HEK293 (cell line): ENCODE data around the gene MMS22L.

Experiments used
- CTCF ChIA-PET: fragments of 350-600 bp; formaldehyde crosslinking; extraction: SDS; loops from one replicate; lab custom pipeline; 2021; ENCODE audit warnings: antibody characterized with exemption; lab: Yijun Ruan, JAX
- POLR2A ChIA-PET: fragments of 300-600 bp; formaldehyde crosslinking; extraction: SDS; loops from one replicate; lab custom pipeline; 2020; ENCODE audit warnings: antibody characterized with exemption, inconsistent platforms; lab: Yijun Ruan, JAX
- H3K27ac ChIP-seq: fragments of 200-500 bp; sonication (Bioruptor generic); 2 replicates; pipeline ENCODE4 v1.5.1; 2014; ENCODE audit warnings: low read depth, low read length, control low read depth, inconsistent platforms; ENCODE audit errors: extremely low read depth
- H3K36me3 ChIP-seq, 2 experiments: fragments of 200-500 bp in 1 of 2; sonication (Bioruptor generic) in 1 of 2; 1 replicate in 1 of 2; 2 replicates in 1 of 2; pipeline ENCODE4 v1.5.1; 2014 to 2017; ENCODE audit warnings: inconsistent platforms in 2 of 2, low read length in 2 of 2; ENCODE audit not compliant: control insufficient read depth in 2 of 2, insufficient read depth in 1 of 2
- H3K4me1 ChIP-seq: fragments of 200-500 bp; sonication (Bioruptor generic); 2 replicates; pipeline ENCODE4 v1.5.1; 2014; ENCODE audit warnings: mild to moderate bottlenecking, low read length, inconsistent platforms; ENCODE audit not compliant: control insufficient read depth, insufficient read depth
- H3K4me3 ChIP-seq: 2 replicates; pipeline ENCODE4 v1.5.1; 2011; ENCODE audit warnings: low read depth, mild to moderate bottlenecking, control low read depth, low read length, moderate library complexity
- H3K9me3 ChIP-seq: fragments of 200-500 bp; sonication (Bioruptor generic); 2 replicates; pipeline ENCODE4 v1.5.1; 2014; ENCODE audit warnings: low read depth, low read length, inconsistent platforms; ENCODE audit not compliant: control insufficient read depth, insufficient read depth
- KLF7 ChIP-seq: fragments of 450-650 bp; formaldehyde crosslinking; IDR thresholded peaks from 2 replicates; pipeline ENCODE4 v1.5.1; 2016; ENCODE audit warnings: missing biosample characterization, missing genetic modification characterization, borderline replicate concordance
- PRDM1 ChIP-seq: fragments of 450-650 bp; formaldehyde crosslinking; IDR thresholded peaks from 2 replicates; pipeline ENCODE4; 2016; ENCODE audit warnings: missing biosample characterization, missing genetic modification characterization
- SCRT2 ChIP-seq: fragments of 450-650 bp; formaldehyde crosslinking; IDR thresholded peaks from 2 replicates; pipeline ENCODE4 v1.5.1; 2016; ENCODE audit warnings: missing biosample characterization, missing genetic modification characterization
- SP3 ChIP-seq: fragments of 450-650 bp; formaldehyde crosslinking; IDR thresholded peaks from 2 replicates; pipeline ENCODE4 v1.5.1; 2016; ENCODE audit warnings: missing biosample characterization, missing genetic modification characterization
- ZBTB44 ChIP-seq: fragments of 450-650 bp; IDR thresholded peaks from 2 replicates; pipeline ENCODE4 v1.5.1; 2018; ENCODE audit warnings: missing biosample characterization, mild to moderate bottlenecking, missing genetic modification characterization
- ZNF114 ChIP-seq: fragments of 450-650 bp; formaldehyde crosslinking; IDR thresholded peaks from 2 replicates; pipeline ENCODE4 v1.5.0; 2017; ENCODE audit warnings: missing biosample characterization, missing genetic modification characterization
- ZNF248 ChIP-seq: fragments of 450-650 bp; formaldehyde crosslinking; IDR thresholded peaks from 2 replicates; pipeline ENCODE4 v1.5.1; 2017; ENCODE audit warnings: missing biosample characterization, missing genetic modification characterization
- ZNF274 ChIP-seq, 2 experiments: fragments of 200-500 bp in 1 of 2; fragments of 450-650 bp in 1 of 2; sonication (Bioruptor generic) in 1 of 2; formaldehyde crosslinking in 1 of 2; IDR thresholded peaks; 2 replicates each; pipeline versions ENCODE4 v1.5.1 to v1.6.1; 2014 to 2016; ENCODE audit warnings: borderline replicate concordance in 1 of 2, inconsistent platforms in 1 of 2, low read length in 1 of 2, missing biosample characterization in 1 of 2, missing genetic modification characterization in 1 of 2
- ZNF292 ChIP-seq: fragments of 450-650 bp; formaldehyde crosslinking; IDR thresholded peaks from 2 replicates; pipeline ENCODE4 v1.5.1; 2016; ENCODE audit warnings: low read depth, missing biosample characterization, missing genetic modification characterization, borderline replicate concordance
- ZNF398 ChIP-seq: fragments of 450-650 bp; formaldehyde crosslinking; IDR thresholded peaks from 2 replicates; pipeline ENCODE4 v1.5.1; 2017; ENCODE audit warnings: missing biosample characterization, missing genetic modification characterization
- ZNF488 ChIP-seq: fragments of 450-650 bp; formaldehyde crosslinking; IDR thresholded peaks from 2 replicates; pipeline ENCODE4 v1.5.1; 2016; ENCODE audit warnings: missing biosample characterization, missing genetic modification characterization
- ZNF513 ChIP-seq: fragments of 450-650 bp; IDR thresholded peaks from 2 replicates; pipeline ENCODE4 v1.5.1; 2018; ENCODE audit warnings: missing biosample characterization, missing genetic modification characterization
- ZNF558 ChIP-seq: fragments of 450-650 bp; formaldehyde crosslinking; IDR thresholded peaks from 2 replicates; pipeline ENCODE4 v1.5.1; 2016; ENCODE audit warnings: missing biosample characterization, missing genetic modification characterization
- ZNF639 ChIP-seq: fragments of 450-650 bp; formaldehyde crosslinking; IDR thresholded peaks from 2 replicates; pipeline ENCODE4 v1.5.1; 2016; ENCODE audit warnings: missing biosample characterization, missing genetic modification characterization
- ZNF701 ChIP-seq: fragments of 450-650 bp; formaldehyde crosslinking; IDR thresholded peaks from 2 replicates; pipeline ENCODE4 v1.5.1; 2016; ENCODE audit warnings: missing biosample characterization, missing genetic modification characterization
- ZNF791 ChIP-seq: fragments of 450-650 bp; formaldehyde crosslinking; IDR thresholded peaks from 2 replicates; pipeline ENCODE4 v1.5.1; 2016; ENCODE audit warnings: missing biosample characterization, missing genetic modification characterization
- ZSCAN18 ChIP-seq: fragments of 450-650 bp; formaldehyde crosslinking; IDR thresholded peaks from 2 replicates; pipeline ENCODE4 v1.5.1; 2016; ENCODE audit warnings: missing biosample characterization, missing genetic modification characterization
- ZXDB ChIP-seq: fragments of 450-650 bp; formaldehyde crosslinking; IDR thresholded peaks from 2 replicates; pipeline ENCODE4 v1.5.1; 2016; ENCODE audit warnings: missing biosample characterization, missing genetic modification characterization

The MMS22L gene

GRCh38 chr6:97147421-97147820, 135.6 kb downstream of the MMS22L start (continued):
- TF ChIP-seq ZSCAN18 (tag by site-specific recombination), result no peak
- no peak for TF ChIP-seq ZNF114 (tag by site-specific recombination)
- TF ChIP-seq ZNF274 (IDR thresholded peaks at IDR 0.05; ENCODE audit: low read length), result no peak
- TF ChIP-seq ZNF274 (tag by site-specific recombination; IDR thresholded peaks at IDR 0.05; ENCODE audit: borderline replicate concordance), result no peak
- no peak for TF ChIP-seq ZBTB44 (tag by site-specific recombination)

- Histone ChIP-seq H3K4me3 (no peak overlapping the region), H3K4me1 (no peaks in the 10 kb centered on the region), H3K27ac (no peak overlapping the region), H3K9me3 (no peaks in the 10 kb centered on the region)
- POLR2A ChIA-PET, result no interaction called here
- CTCF ChIA-PET, result no interaction called here
- TF ChIP-seq ZNF248, result no peak
- no peak for TF ChIP-seq SP3
- TF ChIP-seq ZNF558, result no peak
- TF ChIP-seq ZNF398 (tag by site-specific recombination), result no peak
- no peak for TF ChIP-seq PRDM1 (tag by site-specific recombination)
- no peak for TF ChIP-seq ZNF513 (tag by site-specific recombination)
- no peak for TF ChIP-seq ZSCAN18 (tag by site-specific recombination)
- no peak for TF ChIP-seq ZNF292
- no peak for TF ChIP-seq ZNF791 (tag by site-specific recombination)
- no peak for TF ChIP-seq ZXDB (tag by site-specific recombination)
- no peak for TF ChIP-seq ZNF639 (tag by site-specific recombination)
- no peak for TF ChIP-seq ZNF488 (tag by site-specific recombination)
- no peak for TF ChIP-seq SCRT2 (tag by site-specific recombination)
- TF ChIP-seq ZNF701 (tag by site-specific recombination), result no peak
- no peak for TF ChIP-seq KLF7 (tag by site-specific recombination)
- TF ChIP-seq, all 188 proteins: peak for 0
- peaks cover 26 to 42% of the 10 kb centered on the region in 2 experiments for H3K36me3 ChIP-seq
These were observed 137.3 kb downstream of the MMS22L start for GRCh38 chr6:97145691-97146090.
